ENCODE measurements around the gene AQP1. TPM values are rescaled to one million over a fixed set of nuclear protein-coding genes. Genes with fewer than 3 reads are reported as not detected.

AQP1 gene
- polyA plus RNA-seq, 1 donor (not counting 4 experiments of a cell fraction or from before 2014, with no cell fraction given), result 0.07 TPM

- Histone ChIP-seq H3K27me3 (ENCODE audit: control insufficient read depth, extremely low read depth, insufficient read depth, low read length) (no peaks in the 10 kb centered on the region), H3K9me1 (ENCODE audit: control insufficient read depth, extremely low read depth, insufficient read depth, low read length) (no peaks in the 10 kb centered on the region), H3K36me3 (ENCODE audit: control insufficient read depth in 2 of 2, extremely low read depth in 1 of 2, insufficient read depth in 2 of 2, low read length in 2 of 2) (no peaks in the 10 kb centered on the region), H3K4me1 (ENCODE audit: control insufficient read depth, extremely low read depth, insufficient read depth, low read length) (no peaks in the 10 kb centered on the region), H3K4me2 (ENCODE audit: control insufficient read depth, extremely low read depth, insufficient read depth, low read depth, low read length) (no peak overlapping the region), H3K9me3 (ENCODE audit: control insufficient read depth, low read depth, low read length) (no peaks in the 10 kb centered on the region), H3K9ac (ENCODE audit: control insufficient read depth, extremely low read depth, insufficient read depth, low read length) (no peak overlapping the region), H3K27ac (ENCODE audit: control insufficient read depth, insufficient read depth, low read length) (no peak overlapping the region), H2AFZ (ENCODE audit: control insufficient read depth, low read length) (no peak overlapping the region), H3K79me2 (ENCODE audit: control insufficient read depth, insufficient read depth, low read length) (no peaks in the 10 kb centered on the region), H3K4me3 (ENCODE audit: control insufficient read depth in 2 of 3, extremely low read depth in 1 of 3, insufficient read depth in 2 of 3, low read depth in 1 of 3, low read length in 3 of 3) (no peak overlapping the region), H4K20me1 (ENCODE audit: control insufficient read depth, extremely low read depth, insufficient read depth, low read length) (no peaks in the 10 kb centered on the region)
- dilution Hi-C loops (cut with MboI; ENCODE audit: extremely low pct_ligation_motif_present, low sequenced_read_pairs), result no loop called here
- DNase-seq (ENCODE audit: low read depth, low spot score) (no peak), FAIRE-seq (no peak)
- TF ChIP-seq CTCF (optimal IDR thresholded peaks at IDR 0.05 in 1 of 3, IDR thresholded peaks at IDR 0.05 in 1 of 3, conservative IDR thresholded peaks at IDR 0.05 in 1 of 3; ENCODE audit: extremely low read depth in 1 of 3, insufficient read depth in 2 of 3, low read length in 3 of 3) (no peak), EZH2 (IDR thresholded peaks at IDR 0.05; ENCODE audit: low read length) (no peak)
Observed at GRCh38 chr7:30871655-30872054, 40.0 kb upstream of the AQP1 start.

- no peak for FAIRE-seq
- H3K27ac ChIP-seq (ENCODE audit: control insufficient read depth, insufficient read depth, low read length), result no peak overlapping the region
Observed at GRCh38 chr7:30873207-30873606, 38.4 kb upstream of the AQP1 start.

More at GRCh38 chr7:30873207-30873606, 38.4 kb upstream of the AQP1 start:
- H3K27me3 ChIP-seq (ENCODE audit: control insufficient read depth, extremely low read depth, insufficient read depth, low read length), result no peaks in the 10 kb centered on the region
- H2AFZ ChIP-seq (ENCODE audit: control insufficient read depth, low read length), result no peak overlapping the region
- no peak for DNase-seq (ENCODE audit: low read depth, low spot score)
- H3K36me3 ChIP-seq (ENCODE audit: control insufficient read depth in 2 of 2, extremely low read depth in 1 of 2, insufficient read depth in 2 of 2, low read length in 2 of 2), result no peaks in the 10 kb centered on the region
- H3K9me3 ChIP-seq (ENCODE audit: control insufficient read depth, low read depth, low read length), result no peaks in the 10 kb centered on the region
- H3K4me1 ChIP-seq (ENCODE audit: control insufficient read depth, extremely low read depth, insufficient read depth, low read length), result no peaks in the 10 kb centered on the region
- H4K20me1 ChIP-seq (ENCODE audit: control insufficient read depth, extremely low read depth, insufficient read depth, low read length), result no peaks in the 10 kb centered on the region
- dilution Hi-C loops (cut with MboI; ENCODE audit: extremely low pct_ligation_motif_present, low sequenced_read_pairs), result no loop called here
- H3K9me1 ChIP-seq (ENCODE audit: control insufficient read depth, extremely low read depth, insufficient read depth, low read length), result no peaks in the 10 kb centered on the region
- no peak overlapping the region for H3K4me2 ChIP-seq (ENCODE audit: control insufficient read depth, extremely low read depth, insufficient read depth, low read depth, low read length)
- no peaks in the 10 kb centered on the region for H3K79me2 ChIP-seq (ENCODE audit: control insufficient read depth, insufficient read depth, low read length)
- H3K4me3 ChIP-seq (ENCODE audit: control insufficient read depth in 2 of 3, extremely low read depth in 1 of 3, insufficient read depth in 2 of 3, low read depth in 1 of 3, low read length in 3 of 3), result no peak overlapping the region
- TF ChIP-seq CTCF (optimal IDR thresholded peaks at IDR 0.05 in 1 of 3, IDR thresholded peaks at IDR 0.05 in 1 of 3, conservative IDR thresholded peaks at IDR 0.05 in 1 of 3; ENCODE audit: extremely low read depth in 1 of 3, insufficient read depth in 2 of 3, low read length in 3 of 3) (no peak), EZH2 (IDR thresholded peaks at IDR 0.05; ENCODE audit: low read length) (no peak)
- no peak overlapping the region for H3K9ac ChIP-seq (ENCODE audit: control insufficient read depth, extremely low read depth, insufficient read depth, low read length)
